DOHH2 (cell line): ENCODE results near the gene POU2F3.
A peak's percentile ranks its signal among the peaks of the same experiment; 100 is the strongest.

ENCODE experiments used
- H3F3A ChIP-seq: fragments of 200-600 bp; sonication (generic), shearing (Covaris generic); 2 replicates; pipeline ENCODE4 v1.6.0; 2016; ENCODE audit warnings: antibody characterized with exemption, mild to moderate bottlenecking; ENCODE audit not compliant: control insufficient read depth, insufficient read depth
- H3K27ac ChIP-seq: fragments of 200-600 bp; sonication (generic); 2 replicates; pipeline ENCODE4 v1.5.1; 2014; ENCODE audit warnings: low read depth, mild to moderate bottlenecking, low read length, moderate library complexity
- H3K27me3 ChIP-seq: fragments of 200-600 bp; sonication (generic); 2 replicates; pipeline ENCODE4 v1.6.1; 2014; ENCODE audit warnings: mild to moderate bottlenecking, low read length, mixed read lengths; ENCODE audit not compliant: control insufficient read depth
- H3K36me3 ChIP-seq: fragments of 200-600 bp; sonication (generic); 2 replicates; pipeline ENCODE4 v1.6.1; 2014; ENCODE audit warnings: mild to moderate bottlenecking, low read length, moderate library complexity, mixed read lengths; ENCODE audit not compliant: control insufficient read depth
- H3K4me1 ChIP-seq: fragments of 200-600 bp; sonication (generic); 2 replicates; pipeline ENCODE4 v1.6.1; 2014; ENCODE audit warnings: mild to moderate bottlenecking, low read length, mixed read lengths; ENCODE audit not compliant: control insufficient read depth
- H3K4me2 ChIP-seq: fragments of 200-600 bp; sonication (generic); 2 replicates; pipeline ENCODE4 v1.6.0; 2014; ENCODE audit warnings: mild to moderate bottlenecking, low read length, moderate library complexity
- H3K4me3 ChIP-seq: fragments of 200-600 bp; sonication (generic); 2 replicates; pipeline ENCODE4 v1.5.1; 2014; ENCODE audit warnings: mild to moderate bottlenecking, low read length, mixed read lengths
- H3K79me2 ChIP-seq: fragments of 200-600 bp; sonication (generic); 2 replicates; pipeline ENCODE4 v1.6.1; 2014; ENCODE audit warnings: mild to moderate bottlenecking, low read length, mixed read lengths; ENCODE audit not compliant: control insufficient read depth
- H3K9me2 ChIP-seq: fragments of 200-600 bp; sonication (generic); replicated peaks from 2 replicates; pipeline ENCODE4 v1.6.1; 2014; ENCODE audit warnings: mild to moderate bottlenecking, low read length, mixed read lengths; ENCODE audit not compliant: control insufficient read depth
- H3K9me3 ChIP-seq: fragments of 200-600 bp; sonication (generic); 2 replicates; pipeline ENCODE4 v1.6.1; 2014; ENCODE audit warnings: antibody characterized with exemption, low read length, mixed read lengths; ENCODE audit not compliant: control insufficient read depth, insufficient read depth
- H4K20me1 ChIP-seq: fragments of 200-600 bp; sonication (generic); 2 replicates; pipeline ENCODE4 v1.6.0; 2014; ENCODE audit warnings: low read depth, mild to moderate bottlenecking, antibody characterized with exemption, low read length, moderate library complexity; ENCODE audit not compliant: control insufficient read depth, insufficient read depth
- EZH2phosphoT487 ChIP-seq: fragments of 200-600 bp; sonication (generic); IDR thresholded peaks from 2 replicates; pipeline ENCODE4 v1.6.1; 2017; ENCODE audit warnings: borderline replicate concordance, mild to moderate bottlenecking, antibody characterized with exemption, low read length, moderate library complexity, mixed read lengths
- TF ChIP-seq, protein P1 (sequence below): fragments of 200-600 bp; sonication (generic); IDR thresholded peaks from one replicate; pipeline ENCODE4 v1.5.1; 2014; ENCODE audit warnings: antibody characterized with exemption, mild to moderate bottlenecking, low read depth, low read length; ENCODE audit not compliant: poor library complexity, severe bottlenecking

POU2F3 gene

DNA sequence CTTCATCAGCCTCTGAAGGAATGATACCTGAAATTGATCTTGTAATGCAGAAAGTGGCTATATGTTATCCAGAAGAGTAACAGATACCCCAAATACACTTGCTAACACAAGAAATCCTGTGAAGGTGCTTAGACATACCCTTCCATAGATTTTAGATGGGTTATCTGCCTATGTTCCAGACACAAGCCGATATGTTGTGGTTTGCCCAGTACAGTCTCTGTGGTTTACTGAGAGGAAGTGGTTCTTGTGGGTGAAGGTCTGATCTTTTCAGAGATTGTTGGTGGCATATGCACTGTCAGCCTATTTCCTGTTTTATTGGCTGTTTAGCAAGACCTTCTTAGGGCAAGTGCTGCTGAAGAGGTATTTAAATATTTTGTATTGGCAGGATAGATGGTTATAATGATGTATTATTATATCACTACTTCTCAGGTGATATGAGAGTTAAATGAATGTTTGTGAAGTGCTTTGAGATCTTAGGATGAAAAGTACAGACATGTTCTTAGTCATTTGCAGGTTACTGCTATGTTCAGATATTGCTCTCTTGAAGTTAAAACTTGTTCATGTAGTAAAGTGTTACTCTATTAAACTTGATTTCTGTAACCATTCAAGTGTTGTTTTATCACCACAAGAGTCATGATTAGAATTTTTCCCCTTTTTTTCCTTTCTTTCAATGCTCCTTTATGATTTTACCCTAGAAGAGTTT is 104.5 kb downstream of the POU2F3 start:
- H3K4me3 ChIP-seq = peak overlapping the region; percentile 31; the same call in 1 of the 2 replicates
- H3K9me3 ChIP-seq = peaks cover 5% of the 10 kb centered on the region; the same call in 1 of the 2 replicates
- H3K4me2 ChIP-seq = peak overlapping the region; percentile 57
- TF ChIP-seq, protein P1, sequence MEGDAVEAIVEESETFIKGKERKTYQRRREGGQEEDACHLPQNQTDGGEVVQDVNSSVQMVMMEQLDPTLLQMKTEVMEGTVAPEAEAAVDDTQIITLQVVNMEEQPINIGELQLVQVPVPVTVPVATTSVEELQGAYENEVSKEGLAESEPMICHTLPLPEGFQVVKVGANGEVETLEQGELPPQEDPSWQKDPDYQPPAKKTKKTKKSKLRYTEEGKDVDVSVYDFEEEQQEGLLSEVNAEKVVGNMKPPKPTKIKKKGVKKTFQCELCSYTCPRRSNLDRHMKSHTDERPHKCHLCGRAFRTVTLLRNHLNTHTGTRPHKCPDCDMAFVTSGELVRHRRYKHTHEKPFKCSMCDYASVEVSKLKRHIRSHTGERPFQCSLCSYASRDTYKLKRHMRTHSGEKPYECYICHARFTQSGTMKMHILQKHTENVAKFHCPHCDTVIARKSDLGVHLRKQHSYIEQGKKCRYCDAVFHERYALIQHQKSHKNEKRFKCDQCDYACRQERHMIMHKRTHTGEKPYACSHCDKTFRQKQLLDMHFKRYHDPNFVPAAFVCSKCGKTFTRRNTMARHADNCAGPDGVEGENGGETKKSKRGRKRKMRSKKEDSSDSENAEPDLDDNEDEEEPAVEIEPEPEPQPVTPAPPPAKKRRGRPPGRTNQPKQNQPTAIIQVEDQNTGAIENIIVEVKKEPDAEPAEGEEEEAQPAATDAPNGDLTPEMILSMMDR = no peak
- no peak for TF ChIP-seq EZH2phosphoT487
- H3K27ac ChIP-seq = no peak overlapping the region
- H4K20me1 ChIP-seq = peaks cover 35% of the 10 kb centered on the region
- no peaks in the 10 kb centered on the region for H3K36me3 ChIP-seq
- peaks cover 57% of the 10 kb centered on the region for H3K79me2 ChIP-seq
- H3F3A ChIP-seq = peaks cover 7% of the 10 kb centered on the region; the same call in 1 of the 2 replicates
- no peaks in the 10 kb centered on the region for H3K9me2 ChIP-seq
- H3K4me1 ChIP-seq = peaks cover 23% of the 10 kb centered on the region
- H3K27me3 ChIP-seq = peaks cover 49% of the 10 kb centered on the region

DNA sequence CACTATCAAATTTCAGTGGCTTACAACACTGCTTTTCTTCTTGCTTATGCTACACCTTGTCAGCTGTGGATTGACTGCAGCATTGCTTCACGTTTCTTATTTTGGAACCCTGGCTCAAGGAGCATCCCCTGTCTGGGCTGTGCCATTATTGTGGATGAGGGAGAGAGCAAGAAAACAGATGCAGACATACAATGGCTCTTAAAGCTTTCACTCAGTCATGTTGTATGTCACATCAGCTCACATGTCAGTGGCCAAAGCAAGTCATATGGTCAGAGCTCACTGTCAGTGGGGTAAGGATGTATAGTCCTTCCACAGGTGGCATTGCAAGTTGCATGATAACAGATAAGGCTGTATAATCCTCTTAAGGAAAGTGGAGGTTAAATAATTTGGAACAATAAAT is 106.3 kb downstream of the POU2F3 start:
- Histone ChIP-seq H3K27me3 (peaks cover 35% of the 10 kb centered on the region), H3K27ac (no peak overlapping the region), H3K9me2 (no peaks in the 10 kb centered on the region), H4K20me1 (peaks cover 34% of the 10 kb centered on the region), H3F3A (peaks cover 7% of the 10 kb centered on the region; the same call in 1 of the 2 replicates), H3K36me3 (no peaks in the 10 kb centered on the region), H3K79me2 (peaks cover 44% of the 10 kb centered on the region), H3K4me1 (peaks cover 23% of the 10 kb centered on the region), H3K4me3 (no peak overlapping the region), H3K9me3 (peaks cover 5% of the 10 kb centered on the region; the same call in 1 of the 2 replicates), H3K4me2 (no peak overlapping the region)
- TF ChIP-seq, protein P1 = no peak
- TF ChIP-seq EZH2phosphoT487 = no peak

DNA sequence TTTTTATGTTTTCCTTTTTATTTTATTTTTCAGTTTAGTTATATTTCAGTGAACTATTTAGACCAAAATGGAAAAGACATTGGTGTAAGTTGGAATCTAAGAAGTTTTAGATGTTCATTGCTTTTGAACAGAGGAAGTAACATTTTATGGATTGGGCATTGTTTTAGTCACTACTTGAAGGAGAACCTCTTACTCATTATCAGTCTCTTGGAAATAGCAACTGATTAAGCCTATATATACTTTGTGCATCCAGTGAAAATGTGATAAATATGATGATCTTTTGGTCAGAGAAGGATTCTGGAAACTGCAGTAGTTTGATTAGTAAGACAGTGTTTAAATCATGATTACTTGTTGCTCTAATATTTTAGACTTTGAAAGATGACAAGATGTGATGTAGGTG is 110.7 kb downstream of the POU2F3 start:
- Histone ChIP-seq H3F3A (peaks cover 3% of the 10 kb centered on the region; the same call in 1 of the 2 replicates), H3K79me2 (peaks cover 36% of the 10 kb centered on the region), H3K9me2 (no peaks in the 10 kb centered on the region), H4K20me1 (peaks cover 32% of the 10 kb centered on the region), H3K4me2 (no peak overlapping the region), H3K4me1 (no peaks in the 10 kb centered on the region), H3K36me3 (no peaks in the 10 kb centered on the region), H3K9me3 (no peaks in the 10 kb centered on the region), H3K27me3 (peaks cover 5% of the 10 kb centered on the region), H3K4me3 (no peak overlapping the region), H3K27ac (no peak overlapping the region)
- TF ChIP-seq, protein P1 = no peak
- no peak for TF ChIP-seq EZH2phosphoT487
